ENCODE measurements around the gene GABRA4. TPM values are rescaled to one million over a fixed set of nuclear protein-coding genes. Genes with fewer than 3 reads are reported as not detected.

GABRA4 gene
- total and polyA plus RNA-seq, 10 of the 15 experiments (the other 5 are each of a cell fraction or from before 2014, with no cell fraction given) = 0.69 to 14.6 (median 1.1) TPM

- TF ChIP-seq NBN (IDR thresholded peaks at IDR 0.05) (no peak), KDM1A (IDR thresholded peaks at IDR 0.05; ENCODE audit: borderline replicate concordance) (no peak)
Measured at GRCh38 chr4:47013373-47013772, 20.0 kb upstream of the GABRA4 start (continued).

- H3K4me1 ChIP-seq (ENCODE audit: control insufficient read depth, insufficient read depth, low read length) = peaks cover 4% of the 10 kb centered on the region; the same call in 1 of the 2 replicates
- FAIRE-seq (no peak), DNase-seq (ENCODE audit: low read depth, low spot score) (no peak), ATAC-seq (no peak)
- in situ Hi-C loops (cut with MboI) (no loop called here), intact Hi-C loops (cut with micrococcal nuclease; ENCODE audit: unreplicated experiment) (no loop called here)
- H3K27ac ChIP-seq (ENCODE audit: control insufficient read depth, insufficient read depth) = no peak overlapping the region
- H3K36me3 ChIP-seq (ENCODE audit: control insufficient read depth in 2 of 2, insufficient read depth in 2 of 2, low read length in 1 of 2) = no peaks in the 10 kb centered on the region
- H3K9ac ChIP-seq (ENCODE audit: control insufficient read depth, insufficient read depth, low read length) = no peak overlapping the region
- ChIA-PET SMC1A (ENCODE audit: uncharacterized antibody, unreplicated experiment) (interaction anchor here (0.5 to 6.9 kb wide), 11 partner anchors 10 to 498 kb away, joined by 3 to 132 read pairs (median 6); partner anchors contain the start of gene GABRA4), POLR2A (interaction anchor here (1.4 to 1.7 kb wide), 2 partner anchors 21 to 62 kb away, joined by 3 read pairs; no protein-coding TSS in a partner anchor), CTCF (interaction anchor here (1.3 to 4.2 kb wide), 5 partner anchors 8 to 79 kb away, joined by 3 to 21 read pairs (median 14); no protein-coding TSS in a partner anchor), RAD21 (ENCODE audit: unreplicated experiment) (interaction anchor here (2.6 to 2.7 kb wide), 2 partner anchors 72 to 75 kb away, joined by 12 to 15 read pairs; no protein-coding TSS in a partner anchor)
- no peak overlapping the region for H3K4me3 ChIP-seq
- H4K20me1 ChIP-seq (ENCODE audit: control insufficient read depth, insufficient read depth) = no peaks in the 10 kb centered on the region
- no peaks in the 10 kb centered on the region for H3K79me2 ChIP-seq (ENCODE audit: control insufficient read depth, insufficient read depth, low read length)
- no peak overlapping the region for H2AFZ ChIP-seq (ENCODE audit: control insufficient read depth, low read depth, low read length)
- H3K4me2 ChIP-seq (ENCODE audit: control insufficient read depth, insufficient read depth) = no peak overlapping the region
- H3K27me3 ChIP-seq (replicated peaks in 1 of 2; ENCODE audit: control insufficient read depth in 2 of 2, insufficient read depth in 2 of 2, low read length in 1 of 2) = no peaks in the 10 kb centered on the region
- BruUV-seq (replicated peaks) = no TSS peak
- H3K9me3 ChIP-seq (replicated peaks; ENCODE audit: control insufficient read depth, insufficient read depth, low read length) = no peaks in the 10 kb centered on the region
- TF ChIP-seq ZNF217 (IDR thresholded peaks at IDR 0.05) = no peak
- TF ChIP-seq USF1 (IDR thresholded peaks at IDR 0.05; ENCODE audit: borderline replicate concordance, extremely low read length, insufficient read depth, low read depth, low read length) = no peak
- TF ChIP-seq SPI1 (IDR thresholded peaks at IDR 0.05; ENCODE audit: borderline replicate concordance, insufficient read depth, low read depth, low read length) = no peak
- no peak for TF ChIP-seq HDAC2 (IDR thresholded peaks at IDR 0.05)
- no peak for TF ChIP-seq TAF1 (IDR thresholded peaks at IDR 0.05; ENCODE audit: borderline replicate concordance, low read depth, low read length)
- no peak for TF ChIP-seq MYB (IDR thresholded peaks at IDR 0.05; ENCODE audit: borderline replicate concordance, low read depth, low read length)
- no peak for TF ChIP-seq RFX5 (IDR thresholded peaks at IDR 0.05; ENCODE audit: low read depth, low read length)
- TF ChIP-seq RB1 (IDR thresholded peaks at IDR 0.05; ENCODE audit: borderline replicate concordance) = no peak
- no peak for TF ChIP-seq CREM (IDR thresholded peaks at IDR 0.05; ENCODE audit: low read depth)
- no peak for TF ChIP-seq DPF2 (IDR thresholded peaks at IDR 0.05)
- no peak for TF ChIP-seq BCL3 (IDR thresholded peaks at IDR 0.05; ENCODE audit: borderline replicate concordance, insufficient read depth, low read depth, low read length, poor library complexity, severe bottlenecking)
- no peak for TF ChIP-seq WRNIP1 (IDR thresholded peaks at IDR 0.05; ENCODE audit: borderline replicate concordance, low read depth, low read length)
- TF ChIP-seq EP300 (IDR thresholded peaks at IDR 0.05; ENCODE audit: borderline replicate concordance in 1 of 2, control insufficient read depth in 1 of 2, low read depth in 2 of 2, low read length in 2 of 2) = no peak
- no peak for TF ChIP-seq HDGF (IDR thresholded peaks at IDR 0.05)
- no peak for TF ChIP-seq CHD2 (IDR thresholded peaks at IDR 0.05; ENCODE audit: borderline replicate concordance, low read depth, low read length)
- no peak for TF ChIP-seq ASH2L (IDR thresholded peaks at IDR 0.05; ENCODE audit: borderline replicate concordance, low read depth)
Measured at GRCh38 chr4:47012676-47013075, 19.3 kb upstream of the GABRA4 start.
